Dedifferentiated amniotic fluid mesenchymal stem cell (primary cell): ENCODE results near the gene UMODL1.
A peak's percentile ranks its signal among the peaks of the same experiment; 100 is the strongest.

ENCODE experiments used
- DNase-seq: peaks from one replicate; pipeline ENCODE4 v3.0.0-alpha.2; 2016; ENCODE audit errors: extremely low spot score

The UMODL1 gene

DNA sequence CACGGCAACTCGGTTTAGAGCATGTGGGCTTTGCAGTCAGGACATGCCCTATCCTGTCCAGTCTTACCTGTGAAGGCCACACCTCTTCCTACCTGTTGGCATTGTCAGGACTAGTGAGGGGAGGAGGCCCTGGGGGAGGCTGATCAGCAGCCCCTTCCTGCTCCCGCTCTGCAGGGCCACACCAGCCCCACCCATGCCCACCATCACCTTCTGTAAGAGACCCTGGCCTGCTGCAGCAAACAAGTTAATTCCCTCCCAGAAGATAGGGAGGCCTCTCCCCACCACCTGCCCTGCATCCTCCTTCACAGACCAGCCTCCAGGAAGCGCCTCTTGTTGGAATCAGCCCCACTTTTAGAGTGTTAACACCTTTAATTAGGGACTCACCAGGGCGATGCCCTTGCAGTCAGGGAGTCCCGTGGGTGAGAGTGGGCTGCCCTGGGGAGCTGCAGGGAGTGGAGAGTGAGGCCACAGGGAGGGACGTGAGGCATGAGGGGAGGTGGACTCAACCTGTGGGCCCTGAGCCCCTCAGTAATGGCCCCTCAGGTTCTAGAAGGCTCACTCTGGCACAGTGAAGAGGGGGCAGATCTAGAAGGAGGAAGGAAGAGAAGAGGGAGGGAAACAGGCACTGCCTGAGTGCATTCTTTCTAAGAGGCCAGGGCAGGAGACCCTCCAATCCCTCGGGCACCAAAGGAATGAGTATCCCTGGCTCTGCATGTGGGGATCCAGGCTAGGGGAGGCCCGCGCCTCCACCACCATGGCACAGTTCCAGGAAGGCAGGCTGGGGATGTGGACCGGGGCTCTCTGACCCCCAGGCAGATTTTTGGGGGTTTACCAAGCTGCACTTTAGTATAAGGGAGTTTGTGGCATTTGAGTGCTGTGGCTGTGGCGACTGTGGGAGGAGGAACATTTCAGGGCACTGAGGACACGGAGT lies 8.2 kb downstream of the UMODL1 start:
- DNase-seq = no peak

DNA sequence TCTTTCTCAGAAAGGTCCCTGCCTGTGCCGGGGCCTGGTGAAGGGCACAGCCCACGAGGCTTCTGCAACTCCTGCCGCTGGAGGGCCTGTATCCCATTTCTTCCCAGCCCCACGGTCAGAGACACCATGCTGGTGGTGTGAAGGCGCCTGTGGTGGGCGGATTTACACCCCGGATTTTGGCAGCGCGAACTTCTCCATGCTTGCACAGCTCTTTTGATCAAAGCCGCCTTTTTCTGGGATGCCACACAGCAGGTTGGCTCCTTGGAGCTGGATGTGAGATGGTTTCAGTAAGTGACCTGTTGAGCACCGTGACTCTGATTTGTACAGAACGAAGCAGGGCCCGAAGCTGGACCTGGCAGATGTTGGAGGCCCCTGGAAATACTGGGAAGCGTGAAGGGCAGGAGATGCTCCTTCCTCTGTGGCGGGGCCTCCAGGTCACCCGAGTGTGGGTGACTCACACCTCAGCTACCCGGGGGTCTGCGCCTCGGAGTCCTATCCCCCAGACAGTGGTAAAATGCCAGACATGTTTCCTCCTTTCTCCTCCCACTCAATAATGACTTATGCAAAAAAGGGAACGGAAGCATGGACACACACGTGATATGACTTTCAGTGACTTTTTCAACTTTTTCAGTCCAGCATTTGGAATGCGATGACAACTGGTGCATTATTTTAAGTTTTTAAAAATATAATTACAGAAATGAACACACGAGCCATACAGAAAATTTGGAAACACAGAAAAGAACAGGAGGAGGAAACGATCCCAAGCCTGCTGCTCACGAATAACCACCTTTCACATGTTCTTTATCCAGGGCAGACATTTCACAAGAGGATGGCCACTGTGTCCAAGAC lies 9.0 kb downstream of the UMODL1 start:
- DNase-seq = no peak

DNA sequence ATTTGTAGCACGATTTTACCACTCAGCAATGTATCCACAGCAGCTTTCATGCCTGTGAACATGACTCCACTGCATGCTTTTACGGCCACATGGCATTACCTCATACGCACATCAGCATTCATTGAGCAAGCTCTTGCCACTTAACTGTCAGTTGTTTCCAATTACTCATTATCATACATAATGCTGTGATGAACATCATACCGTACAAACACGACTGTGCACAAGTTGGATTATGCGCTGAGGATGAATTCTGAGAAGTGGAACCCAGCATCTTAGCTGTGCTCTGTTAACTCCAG lies 9.6 kb downstream of the UMODL1 start:
- DNase-seq = peak; percentile 65

DNA sequence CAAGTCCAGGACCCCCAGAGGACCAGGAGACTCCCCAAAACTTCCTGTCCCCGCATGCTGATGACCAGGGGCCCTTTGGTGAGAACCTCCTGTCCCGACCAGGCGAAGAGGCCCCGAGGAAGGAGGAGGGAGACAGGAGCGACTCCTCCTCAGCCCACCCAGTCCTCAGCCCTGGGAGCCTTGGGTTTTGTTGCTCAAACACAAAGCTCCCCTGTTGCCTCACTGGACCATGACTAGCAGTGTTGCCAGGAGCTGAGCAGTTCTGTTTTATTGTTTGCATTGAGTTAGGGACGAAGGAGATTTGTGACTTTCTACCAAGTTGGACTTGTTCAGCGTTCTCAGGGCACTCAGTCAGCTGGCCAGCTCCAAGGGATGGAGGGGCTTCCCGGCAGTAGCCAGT lies 10.0 kb downstream of the UMODL1 start:
- DNase-seq = no peak

DNA sequence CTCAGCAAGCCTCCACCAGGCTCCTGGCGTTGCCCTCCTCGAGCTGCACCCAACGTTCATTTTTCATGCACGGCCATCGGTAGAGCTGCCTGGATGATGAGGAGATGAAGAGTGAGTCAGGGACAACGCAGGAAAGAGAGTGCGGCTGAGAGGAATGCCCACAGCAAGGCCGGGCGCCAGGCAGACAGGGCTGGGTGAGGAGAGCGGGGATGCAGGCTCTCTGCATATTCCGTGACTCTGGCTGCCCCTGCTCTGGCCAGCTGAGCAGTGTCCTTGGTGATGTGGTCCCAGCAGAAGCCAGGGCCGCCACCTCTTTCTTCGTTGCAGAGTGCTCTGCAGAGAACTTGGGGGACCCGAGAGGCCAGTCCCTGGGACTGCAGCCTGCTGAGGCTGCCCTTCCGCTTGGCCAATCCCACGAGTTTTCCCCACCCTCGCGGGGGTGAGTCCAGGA lies 10.8 kb downstream of the UMODL1 start:
- no peak for DNase-seq

DNA sequence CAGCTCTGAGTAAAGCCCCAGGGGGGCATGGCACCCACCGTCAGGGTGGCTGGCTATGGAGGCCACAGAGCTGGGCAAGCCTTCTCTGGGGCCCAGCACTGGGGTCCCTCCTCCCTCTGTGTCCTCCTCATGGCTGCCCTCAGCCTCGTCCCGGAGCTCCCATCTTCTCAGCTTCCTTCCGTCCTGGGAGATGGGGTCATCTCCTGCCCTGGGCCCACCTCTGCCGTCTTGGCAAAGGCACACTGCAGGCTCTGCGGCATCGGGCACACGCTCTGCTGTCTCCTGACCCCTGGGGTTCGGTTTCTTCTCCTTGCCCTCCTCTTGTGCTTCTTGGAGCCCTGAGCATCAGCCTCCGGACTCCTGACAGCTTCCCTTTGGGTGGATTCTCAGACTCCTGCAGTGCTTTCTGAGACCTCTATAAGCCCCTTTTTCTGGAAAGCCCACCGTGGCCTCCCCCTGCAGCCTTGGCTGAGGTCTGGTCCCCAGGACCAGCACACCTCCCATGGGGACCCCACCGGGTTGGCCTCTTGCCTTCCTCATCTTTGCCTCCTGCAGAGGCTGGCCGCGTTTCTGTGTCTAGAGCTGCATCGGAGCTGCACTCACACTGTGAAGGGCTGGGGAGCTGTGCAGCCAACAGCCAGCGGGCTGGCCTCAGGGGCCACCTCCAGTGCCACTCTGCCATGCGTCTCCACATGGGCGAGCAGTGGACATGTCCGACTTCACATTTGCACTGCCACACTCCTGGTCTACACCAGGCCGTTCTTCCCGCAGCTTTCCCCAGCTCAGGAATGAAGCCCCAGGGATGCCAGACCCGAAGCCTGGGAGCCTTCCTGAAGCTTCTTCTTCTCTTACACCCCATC lies 11.6 kb downstream of the UMODL1 start:
- no peak for DNase-seq

DNA sequence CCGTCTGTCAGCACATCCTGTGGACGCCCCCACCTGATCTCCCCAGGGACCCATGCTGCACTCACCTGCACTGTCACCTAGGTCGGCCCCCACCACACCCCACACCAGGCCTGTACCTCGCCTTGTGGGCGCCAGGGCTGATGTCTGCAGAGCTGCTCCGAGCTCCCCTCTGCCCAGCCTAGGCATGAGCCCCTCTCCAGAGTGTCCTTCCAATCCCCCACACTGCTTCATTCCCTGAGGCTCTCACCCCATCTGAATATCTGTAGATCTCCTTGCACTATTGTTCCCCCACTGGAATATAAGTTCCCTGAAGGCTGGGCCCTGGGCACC lies 12.2 kb downstream of the UMODL1 start:
- no peak for DNase-seq

DNA sequence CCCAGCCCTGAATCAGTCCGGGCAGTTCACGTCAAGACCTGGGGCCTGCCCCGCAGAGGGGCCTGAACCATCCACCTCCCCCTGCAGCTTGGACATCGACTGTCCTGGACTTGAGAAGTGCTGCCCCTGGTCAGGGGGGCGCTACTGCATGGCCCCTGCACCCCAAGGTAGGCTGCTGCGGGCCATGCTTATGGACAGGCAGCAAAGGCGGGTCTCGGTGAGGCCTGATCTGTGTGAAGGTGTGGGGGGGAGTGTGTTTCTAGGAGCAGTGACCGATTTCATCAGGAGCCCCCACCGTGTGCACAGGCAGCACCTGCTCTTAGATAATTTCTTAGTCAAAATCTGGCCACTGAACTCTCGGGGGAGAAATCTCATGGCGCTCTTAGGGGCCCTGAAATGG lies 13.0 kb downstream of the UMODL1 start:
- no peak for DNase-seq

DNA sequence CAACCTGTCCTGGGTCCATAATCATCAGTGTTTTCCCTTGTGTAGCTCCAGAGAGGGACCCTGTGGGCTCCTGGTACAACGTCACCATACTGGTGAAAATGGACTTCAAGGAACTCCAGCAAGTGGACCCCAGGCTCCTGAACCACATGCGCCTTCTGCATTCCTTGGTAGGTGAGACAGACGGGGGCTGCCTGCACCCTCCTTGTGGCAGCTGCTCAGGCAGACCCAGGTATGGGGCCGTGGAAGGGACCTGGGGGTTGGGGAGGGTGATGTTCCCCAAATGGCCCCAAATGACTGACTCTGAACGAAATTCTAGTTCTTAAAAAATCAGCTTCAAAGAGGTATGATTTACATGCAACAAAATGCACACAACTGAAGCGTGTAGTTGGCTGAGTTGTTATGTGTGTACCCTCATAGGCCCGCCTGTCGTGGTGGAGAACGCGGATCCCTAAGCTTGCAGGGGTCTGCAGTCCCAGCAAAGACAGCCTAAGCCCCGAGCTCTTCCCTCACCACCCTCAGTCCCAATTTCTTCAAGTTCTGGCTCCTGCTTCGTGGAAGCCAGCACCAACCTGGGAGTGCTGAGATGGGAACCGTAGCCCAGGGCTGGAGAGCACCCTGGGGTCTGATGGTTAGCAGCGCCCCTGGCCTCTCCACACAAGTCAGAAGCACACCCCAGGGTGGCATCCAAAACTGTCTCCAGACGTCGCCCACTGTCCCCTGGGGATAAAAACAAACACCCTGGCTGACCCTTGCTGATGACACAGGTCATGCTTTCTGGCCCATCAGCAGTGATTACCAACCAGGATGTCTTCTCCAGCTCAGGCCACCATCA lies 14.3 kb downstream of the UMODL1 start:
- DNase-seq = no peak

DNA sequence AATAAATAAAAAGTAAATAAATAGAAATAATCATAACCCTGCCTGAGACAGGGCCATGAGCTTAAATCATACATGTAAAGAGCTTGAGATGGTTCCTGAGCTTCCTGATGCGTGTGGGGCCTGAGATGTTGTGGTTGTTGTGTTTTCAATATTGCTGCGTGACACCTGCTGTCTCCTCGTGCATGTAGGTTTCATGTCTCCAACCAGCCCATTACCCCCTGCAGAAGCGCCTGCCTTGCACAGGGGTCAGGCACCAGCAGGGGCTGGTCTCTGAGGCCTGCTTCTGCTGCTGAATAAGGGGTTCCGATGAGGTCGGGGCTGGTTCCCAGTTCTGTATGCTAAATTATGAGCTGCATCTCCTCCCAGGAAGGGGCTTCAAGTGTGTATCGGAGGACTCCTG lies 15.9 kb downstream of the UMODL1 start:
- no peak for DNase-seq

DNA sequence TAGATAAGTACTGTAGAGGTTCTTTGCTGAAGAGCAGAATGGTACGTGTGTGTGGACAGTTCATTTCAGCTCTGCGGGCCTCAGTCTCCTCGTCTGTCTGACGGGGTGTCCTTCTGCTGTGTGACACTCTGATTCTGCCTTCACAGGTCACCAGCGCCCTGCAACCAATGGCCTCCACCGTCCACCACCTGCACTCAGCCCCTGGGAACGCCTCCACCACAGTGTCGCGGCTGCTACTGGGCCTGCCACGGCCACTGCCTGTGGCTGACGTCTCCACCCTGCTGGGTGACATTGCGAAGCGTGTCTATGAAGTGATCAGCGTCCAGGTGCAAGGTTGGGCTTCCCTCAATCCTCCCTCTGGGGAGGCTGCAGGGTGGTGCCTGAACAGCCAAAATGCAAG lies 17.0 kb downstream of the UMODL1 start:
- no peak for DNase-seq

DNA sequence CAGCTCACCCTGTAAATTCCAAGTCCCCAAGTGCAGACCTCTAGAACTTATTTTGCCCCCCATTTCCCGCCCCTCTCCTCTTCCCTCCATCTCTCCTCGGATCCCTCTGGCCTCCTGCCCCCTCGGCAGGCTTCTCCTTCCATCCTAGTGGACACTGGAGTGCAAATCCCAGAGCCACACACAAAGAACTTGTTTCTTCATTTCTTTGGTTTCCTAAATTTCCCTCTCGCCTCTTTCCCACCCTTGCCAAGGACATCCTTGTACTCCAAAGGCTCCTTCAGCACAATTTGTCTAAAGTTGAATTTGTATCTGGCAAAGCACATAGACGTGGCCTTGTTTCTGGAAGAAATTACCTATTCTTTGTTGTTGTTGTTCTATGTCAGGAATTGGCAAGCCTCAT lies 17.5 kb downstream of the UMODL1 start:
- no peak for DNase-seq

DNA sequence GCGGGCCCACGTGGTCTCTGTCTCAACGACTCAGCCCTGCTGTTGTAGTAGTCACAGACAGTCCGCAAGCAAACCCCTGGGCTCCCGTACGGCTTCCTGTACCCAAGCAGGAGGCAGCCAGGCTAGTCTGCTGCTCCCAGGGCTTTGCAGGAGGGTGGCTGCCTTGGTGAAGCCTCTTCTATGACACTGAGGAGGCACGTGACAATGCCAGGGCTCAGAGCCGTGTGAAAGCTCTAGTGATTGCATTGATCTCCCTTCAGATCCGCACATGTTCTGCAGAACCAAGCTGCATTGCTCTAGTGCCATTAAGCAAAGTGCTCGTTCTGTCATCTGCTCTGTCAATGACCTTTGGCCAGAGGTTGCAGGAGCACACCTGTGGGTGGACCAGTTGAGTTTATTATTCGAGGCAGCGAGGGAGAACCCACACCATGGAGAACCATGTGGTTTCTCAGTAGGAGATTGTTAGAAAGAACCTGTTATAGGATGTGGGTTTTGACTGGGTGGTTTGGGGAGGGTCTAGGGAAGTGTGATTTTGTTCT lies 18.0 kb downstream of the UMODL1 start:
- DNase-seq = no peak

DNA sequence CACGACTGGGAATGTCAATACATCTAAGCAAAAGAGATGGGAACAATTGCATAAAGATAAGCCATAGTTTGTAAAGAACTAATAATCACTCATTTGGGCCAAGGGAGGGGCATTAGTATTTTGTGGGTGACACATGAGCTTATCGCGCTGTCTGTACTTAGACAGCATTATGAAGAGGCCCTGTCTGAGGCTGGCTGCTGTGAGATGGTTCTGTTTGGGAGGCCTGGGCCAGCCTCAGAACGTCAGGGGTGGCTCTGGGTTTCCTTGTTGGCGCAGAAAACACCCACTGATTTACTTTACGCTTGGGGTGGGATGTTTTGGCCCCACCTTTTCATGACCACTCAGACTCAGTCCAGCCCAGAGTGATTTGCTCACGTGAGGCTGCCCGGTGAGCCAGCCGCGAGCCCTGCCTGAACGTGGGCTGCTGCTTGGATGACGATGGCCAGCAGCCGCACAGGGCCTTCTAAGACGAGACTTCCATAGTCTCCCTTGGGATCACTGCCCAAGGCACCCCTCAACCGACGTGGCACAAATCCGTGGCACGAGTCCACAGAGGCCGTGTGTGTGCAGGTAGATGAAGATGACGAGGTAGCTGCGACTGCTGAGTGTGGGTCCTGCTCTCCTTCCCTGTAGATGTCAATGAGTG lies 18.7 kb downstream of the UMODL1 start:
- DNase-seq = no peak

DNA sequence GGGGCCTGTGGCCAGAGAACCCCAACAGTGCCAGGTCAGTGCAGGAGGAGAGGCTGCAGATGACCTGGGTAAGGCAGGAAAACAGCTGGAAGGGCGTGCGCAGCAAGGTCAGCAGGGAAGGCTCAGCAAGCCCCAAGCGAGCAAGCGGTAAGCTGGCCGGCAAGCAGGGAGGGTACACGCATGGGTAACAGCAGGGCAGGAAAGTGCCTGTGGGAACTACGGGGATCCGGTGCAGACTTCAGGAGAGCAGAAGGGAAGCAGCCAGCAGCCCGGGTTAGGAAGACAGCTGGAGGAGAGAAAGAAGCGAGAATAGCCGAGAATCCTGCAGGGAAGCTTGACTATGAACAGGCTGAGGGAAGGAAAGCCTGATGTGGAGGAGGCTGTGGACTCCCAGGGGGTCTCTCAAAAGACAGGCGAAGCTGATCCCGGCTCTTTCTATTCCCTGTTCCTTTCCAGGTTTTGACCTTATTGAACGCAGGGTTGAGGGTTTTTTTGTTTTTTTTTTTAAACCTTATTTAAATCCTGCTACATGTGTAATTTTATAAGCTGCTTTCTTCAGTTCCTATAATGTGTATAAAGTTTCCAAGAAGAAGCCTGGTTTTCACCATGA lies 20.9 kb downstream of the UMODL1 start:
- DNase-seq = no peak

DNA sequence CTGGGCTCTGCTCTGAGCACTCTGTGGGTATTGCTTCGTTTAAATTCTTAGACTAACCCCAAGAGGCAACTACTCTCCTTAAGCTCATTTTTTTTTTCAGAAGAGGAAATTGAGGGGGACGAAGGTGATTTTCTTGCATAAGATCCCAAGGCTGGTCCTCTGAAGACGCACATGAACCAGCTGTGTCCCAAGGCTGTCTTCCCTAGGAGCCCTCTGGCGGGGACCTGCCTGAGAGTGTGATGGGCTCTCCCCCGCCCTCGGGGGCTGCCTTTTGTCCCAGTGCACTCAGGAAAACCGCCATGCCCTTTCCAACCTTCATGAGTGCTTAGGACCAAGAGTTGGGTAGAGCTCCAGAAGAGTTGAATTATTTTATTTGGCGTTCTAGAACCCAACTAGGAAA lies 21.7 kb downstream of the UMODL1 start:
- no peak for DNase-seq

DNA sequence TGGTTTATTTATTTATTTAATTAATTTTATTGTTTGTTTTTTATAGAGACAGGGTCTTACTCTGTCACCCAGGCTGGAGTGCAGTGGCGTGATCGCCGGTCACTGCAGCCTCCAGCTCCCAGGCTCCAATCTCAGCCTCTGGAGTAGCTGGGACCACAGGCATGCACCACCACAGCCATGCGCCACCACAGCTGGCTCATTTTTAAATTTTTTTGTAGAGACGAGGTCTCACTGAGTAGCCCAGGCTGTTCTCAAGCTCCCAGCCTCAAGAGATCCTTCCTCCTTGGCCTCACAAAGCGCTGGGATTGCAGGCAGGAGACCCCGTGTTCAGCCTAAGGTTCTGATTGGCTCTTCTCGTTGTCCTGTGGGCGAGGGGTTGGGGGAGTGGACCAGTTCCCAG lies 22.1 kb downstream of the UMODL1 start:
- DNase-seq = no peak

DNA sequence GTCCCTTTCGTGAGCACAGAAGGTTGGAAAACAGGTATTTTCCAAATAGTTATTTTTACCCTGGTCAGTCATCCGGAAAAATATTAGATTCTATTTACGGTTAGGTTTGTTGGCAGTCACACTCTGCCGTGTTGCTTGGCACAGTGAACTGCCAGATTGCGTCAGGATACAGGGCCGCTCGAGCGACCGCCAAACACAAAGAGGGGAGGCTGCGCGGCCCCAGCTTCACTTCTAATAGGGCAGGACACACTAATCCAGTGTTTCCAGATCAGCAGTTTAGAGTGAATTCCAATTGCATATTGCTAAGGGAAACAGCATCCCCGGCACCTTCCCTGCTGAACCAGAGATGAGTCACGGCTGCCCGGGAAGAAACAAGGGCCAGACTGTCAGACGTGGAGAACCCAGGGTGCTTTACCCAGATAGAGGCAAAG lies 22.9 kb downstream of the UMODL1 start:
- peak; percentile 69 for DNase-seq

DNA sequence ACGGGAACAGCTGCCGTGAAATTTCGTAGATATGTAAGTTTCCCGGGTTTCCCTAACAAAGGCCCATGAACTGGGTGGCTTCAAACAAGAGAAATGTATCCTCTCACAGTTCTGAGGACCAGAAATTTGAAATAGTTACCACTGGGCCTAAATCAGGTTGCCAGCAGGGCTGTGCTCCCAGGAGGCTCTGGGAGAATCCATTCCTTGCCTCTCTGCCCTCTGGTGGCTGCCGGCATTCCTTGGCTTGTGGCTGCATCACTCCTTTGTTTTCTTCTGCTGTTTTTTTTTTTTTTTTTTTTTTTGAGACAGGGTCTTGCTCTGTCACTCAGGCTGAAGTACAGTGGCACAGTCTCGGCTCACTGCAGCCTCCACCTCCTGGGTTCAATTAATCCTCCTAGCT lies 23.7 kb downstream of the UMODL1 start:
- no peak for DNase-seq

DNA sequence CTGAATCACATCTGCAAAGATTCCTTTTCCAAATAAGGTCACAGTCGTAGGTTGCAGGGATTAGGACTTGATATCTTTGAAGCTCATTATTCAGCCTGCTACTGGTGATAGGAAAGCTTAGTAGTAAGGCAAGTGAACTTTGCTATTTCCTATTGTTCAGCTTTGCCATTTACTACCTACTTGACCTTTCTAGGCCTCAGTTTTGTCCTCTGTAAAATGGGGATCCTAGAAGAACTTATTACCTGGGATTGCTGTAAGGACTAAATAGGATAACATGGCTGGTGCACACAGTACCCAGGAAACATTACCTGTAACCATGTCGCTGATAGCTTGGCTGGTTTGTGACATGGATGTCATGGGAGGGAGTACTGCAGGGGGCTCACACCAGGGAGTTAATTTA lies 24.5 kb downstream of the UMODL1 start:
- no peak for DNase-seq
